Measurements from ENCODE around the gene CAPN10. TPM values are rescaled to one million over a fixed set of nuclear protein-coding genes. Genes with fewer than 3 reads are reported as not detected.
"Not testable (repeated sequence)": the region's sequence is repeated elsewhere in the genome, so short reads cannot be mapped to it uniquely, and the experiment has no call there.

The CAPN10 gene, protein sequence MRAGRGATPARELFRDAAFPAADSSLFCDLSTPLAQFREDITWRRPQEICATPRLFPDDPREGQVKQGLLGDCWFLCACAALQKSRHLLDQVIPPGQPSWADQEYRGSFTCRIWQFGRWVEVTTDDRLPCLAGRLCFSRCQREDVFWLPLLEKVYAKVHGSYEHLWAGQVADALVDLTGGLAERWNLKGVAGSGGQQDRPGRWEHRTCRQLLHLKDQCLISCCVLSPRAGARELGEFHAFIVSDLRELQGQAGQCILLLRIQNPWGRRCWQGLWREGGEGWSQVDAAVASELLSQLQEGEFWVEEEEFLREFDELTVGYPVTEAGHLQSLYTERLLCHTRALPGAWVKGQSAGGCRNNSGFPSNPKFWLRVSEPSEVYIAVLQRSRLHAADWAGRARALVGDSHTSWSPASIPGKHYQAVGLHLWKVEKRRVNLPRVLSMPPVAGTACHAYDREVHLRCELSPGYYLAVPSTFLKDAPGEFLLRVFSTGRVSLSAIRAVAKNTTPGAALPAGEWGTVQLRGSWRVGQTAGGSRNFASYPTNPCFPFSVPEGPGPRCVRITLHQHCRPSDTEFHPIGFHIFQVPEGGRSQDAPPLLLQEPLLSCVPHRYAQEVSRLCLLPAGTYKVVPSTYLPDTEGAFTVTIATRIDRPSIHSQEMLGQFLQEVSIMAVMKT
- polyA plus RNA-seq (2013, experiment 1 of 2) = 11.8 TPM
- polyA plus RNA-seq (2013, experiment 2 of 2) = 11.6 TPM

- Histone ChIP-seq H3K18ac (ENCODE audit: low read length) (peak within 1 kb of the TSS; percentile 81), H3K4me3 (ENCODE audit: low read length) (peak within 1 kb of the TSS; percentile 78), H2AK5ac (ENCODE audit: low read length) (no peak within 1 kb of the TSS), H3K4me2 (ENCODE audit: low read length) (peak within 1 kb of the TSS; percentile 74), H2BK15ac (replicated peaks; ENCODE audit: low read depth) (no peak within 1 kb of the TSS), H3K23ac (ENCODE audit: low read length) (no peak within 1 kb of the TSS), H3K27ac (ENCODE audit: low read depth, low read length) (peak within 1 kb of the TSS; percentile 58), H3K56ac (ENCODE audit: low read length) (peak within 1 kb of the TSS; percentile 92), H3K79me2 (ENCODE audit: control insufficient read depth, insufficient read depth, low read length) (peaks cover 27% of the 10 kb centered on the region), H2BK5ac (ENCODE audit: low read length) (no peak within 1 kb of the TSS), H3K4me1 (ENCODE audit: control insufficient read depth, low read depth, low read length) (peaks cover 12% of the 10 kb centered on the region), H4K8ac (ENCODE audit: low read depth, low read length) (no peak within 1 kb of the TSS), H3K27me3 (ENCODE audit: insufficient read depth, low read length, poor library complexity) (no peaks in the 10 kb centered on the region), H2BK120ac (ENCODE audit: low read depth, low read length) (no peak within 1 kb of the TSS), H3K36me3 (ENCODE audit: control insufficient read depth, insufficient read depth, low read length) (no peaks in the 10 kb centered on the region), H4K5ac (ENCODE audit: low read length) (no peak within 1 kb of the TSS), H3K79me1 (ENCODE audit: low read length) (peaks cover 32% of the 10 kb centered on the region), H3K4ac (ENCODE audit: low read depth, low read length) (peak within 1 kb of the TSS; percentile 78), H3K9ac (ENCODE audit: low read length) (peak within 1 kb of the TSS; percentile 94)
- no CpG with 5 or more reads among the region's 88 CpGs for WGBS (ENCODE audit: extremely low coverage, insufficient coverage, low lambda C conversion rate)
- peak; percentile 97 for DNase-seq
Observed at GRCh38 chr2:240586198-240586918, at the start of gene CAPN10. TSS of gene CAPN10 (plus strand) at chr2:240586734. CDS start at chr2:240586912, 178 bp downstream.

DNA sequence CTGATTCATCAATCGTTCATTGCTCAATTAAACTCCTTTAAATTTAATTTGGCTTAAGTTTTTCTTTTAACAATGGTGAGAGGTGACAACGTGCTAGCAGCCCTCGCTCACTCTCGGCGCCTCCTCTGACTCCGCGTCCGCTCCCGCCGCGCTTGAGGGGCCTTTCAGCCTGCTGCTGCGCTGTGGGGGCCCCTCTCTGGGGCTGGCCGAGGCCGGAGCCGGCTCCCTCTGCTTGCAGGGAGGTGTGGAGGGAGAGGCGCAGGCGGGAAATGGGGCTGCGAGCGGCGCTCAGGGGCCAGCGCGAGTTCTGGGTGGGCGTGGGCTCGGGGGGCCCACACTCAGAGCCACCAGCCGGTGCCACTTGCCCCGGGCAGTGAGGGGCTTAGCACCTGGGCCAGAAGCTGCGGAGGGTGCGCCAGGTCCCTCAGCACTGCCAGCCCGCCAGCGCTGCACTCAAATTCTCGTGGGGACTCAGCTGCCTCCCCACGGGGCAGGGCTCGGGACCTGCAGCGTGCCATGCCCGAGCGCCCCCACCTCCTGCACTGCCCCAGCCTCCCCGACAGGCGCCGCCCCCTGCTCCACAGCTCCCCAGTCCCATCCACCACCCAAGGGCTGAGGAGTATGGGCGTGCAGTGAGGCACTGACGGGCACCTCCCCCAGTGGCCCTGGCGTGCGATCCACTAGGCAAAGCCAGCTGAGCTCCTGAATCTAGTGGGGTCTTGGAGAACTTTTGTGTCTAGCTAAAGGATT, 48.3 kb upstream of the CAPN10 start:
- no CpG with 5 or more reads among the region's 43 CpGs for WGBS (ENCODE audit: extremely low coverage, insufficient coverage, low lambda C conversion rate)

GRCh38 chr2:240539101-240539500, 47.4 kb upstream of the CAPN10 start:
- not testable (repeated sequence) for H3K18ac ChIP-seq (ENCODE audit: low read length); H3K79me1 ChIP-seq (ENCODE audit: low read length); H3K79me2 ChIP-seq (ENCODE audit: control insufficient read depth, insufficient read depth, low read length); H3K9ac ChIP-seq (ENCODE audit: low read length); H2BK15ac ChIP-seq (replicated peaks; ENCODE audit: low read depth); H2BK5ac ChIP-seq (ENCODE audit: low read length); H3K27me3 ChIP-seq (ENCODE audit: insufficient read depth, low read length, poor library complexity); H3K56ac ChIP-seq (ENCODE audit: low read length); H3K4ac ChIP-seq (ENCODE audit: low read depth, low read length); H3K4me1 ChIP-seq (ENCODE audit: control insufficient read depth, low read depth, low read length); H2BK120ac ChIP-seq (ENCODE audit: low read depth, low read length); H3K36me3 ChIP-seq (ENCODE audit: control insufficient read depth, insufficient read depth, low read length); H4K8ac ChIP-seq (ENCODE audit: low read depth, low read length); H2AK5ac ChIP-seq (ENCODE audit: low read length); H3K23ac ChIP-seq (ENCODE audit: low read length); DNase-seq; H3K27ac ChIP-seq (ENCODE audit: low read depth, low read length); H3K4me2 ChIP-seq (ENCODE audit: low read length); H4K5ac ChIP-seq (ENCODE audit: low read length); H3K4me3 ChIP-seq (ENCODE audit: low read length)
- no CpG with 5 or more reads among the region's 17 CpGs for WGBS (ENCODE audit: extremely low coverage, insufficient coverage, low lambda C conversion rate)

More for the DNA sequence above, 48.3 kb upstream of the CAPN10 start:
- no peak overlapping the region for H3K56ac ChIP-seq (ENCODE audit: low read length)
- no peaks in the 10 kb centered on the region for H3K79me1 ChIP-seq (ENCODE audit: low read length)
- no peak overlapping the region for H2BK120ac ChIP-seq (ENCODE audit: low read depth, low read length)
- H3K4ac ChIP-seq (ENCODE audit: low read depth, low read length) = no peak overlapping the region
- H4K8ac ChIP-seq (ENCODE audit: low read depth, low read length) = no peak overlapping the region
- H3K9ac ChIP-seq (ENCODE audit: low read length) = no peak overlapping the region
- H3K79me2 ChIP-seq (ENCODE audit: control insufficient read depth, insufficient read depth, low read length) = no peaks in the 10 kb centered on the region
- no peak overlapping the region for H3K27ac ChIP-seq (ENCODE audit: low read depth, low read length)
- H3K4me2 ChIP-seq (ENCODE audit: low read length) = no peak overlapping the region
- H3K4me3 ChIP-seq (ENCODE audit: low read length) = no peak overlapping the region
- no peak overlapping the region for H4K5ac ChIP-seq (ENCODE audit: low read length)
- H2AK5ac ChIP-seq (ENCODE audit: low read length) = no peak overlapping the region
- H2BK15ac ChIP-seq (replicated peaks; ENCODE audit: low read depth) = no peak overlapping the region
- H2BK5ac ChIP-seq (ENCODE audit: low read length) = no peak overlapping the region
- no peaks in the 10 kb centered on the region for H3K4me1 ChIP-seq (ENCODE audit: control insufficient read depth, low read depth, low read length)
- H3K18ac ChIP-seq (ENCODE audit: low read length) = no peak overlapping the region
- no peak overlapping the region for H3K23ac ChIP-seq (ENCODE audit: low read length)
- H3K27me3 ChIP-seq (ENCODE audit: insufficient read depth, low read length, poor library complexity) = no peaks in the 10 kb centered on the region
- no peak for DNase-seq
- H3K36me3 ChIP-seq (ENCODE audit: control insufficient read depth, insufficient read depth, low read length) = no peaks in the 10 kb centered on the region

DNA sequence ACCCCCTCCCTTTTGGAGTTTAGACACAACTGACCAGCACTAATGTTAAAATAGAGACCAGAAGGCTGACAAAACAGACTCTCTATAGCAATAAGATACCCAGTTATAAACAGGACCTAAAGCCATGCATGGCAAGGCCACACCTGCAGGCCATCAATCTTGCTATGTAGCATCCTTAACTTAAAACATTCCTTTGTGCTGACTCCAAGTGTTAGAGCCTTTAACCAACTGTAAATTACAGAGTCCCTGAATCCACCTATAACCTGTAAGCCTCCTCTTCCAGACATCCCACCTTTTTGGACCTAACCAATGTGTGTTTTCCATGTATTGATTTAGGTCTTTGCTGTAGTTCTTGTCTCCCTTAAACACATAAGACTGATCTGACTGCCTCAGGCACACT, 46.6 kb upstream of the CAPN10 start:
- Histone ChIP-seq H4K8ac (ENCODE audit: low read depth, low read length) (no peak overlapping the region), H2AK5ac (ENCODE audit: low read length) (no peak overlapping the region), H2BK15ac (replicated peaks; ENCODE audit: low read depth) (no peak overlapping the region), H3K79me2 (ENCODE audit: control insufficient read depth, insufficient read depth, low read length) (no peaks in the 10 kb centered on the region), H3K4me2 (ENCODE audit: low read length) (no peak overlapping the region), H3K4ac (ENCODE audit: low read depth, low read length) (no peak overlapping the region), H3K9ac (ENCODE audit: low read length) (no peak overlapping the region), H3K4me3 (ENCODE audit: low read length) (no peak overlapping the region), H2BK120ac (ENCODE audit: low read depth, low read length) (no peak overlapping the region), H3K18ac (ENCODE audit: low read length) (no peak overlapping the region), H3K27me3 (ENCODE audit: insufficient read depth, low read length, poor library complexity) (no peaks in the 10 kb centered on the region), H3K23ac (ENCODE audit: low read length) (no peak overlapping the region), H3K36me3 (ENCODE audit: control insufficient read depth, insufficient read depth, low read length) (no peaks in the 10 kb centered on the region), H4K5ac (ENCODE audit: low read length) (no peak overlapping the region), H2BK5ac (ENCODE audit: low read length) (no peak overlapping the region), H3K27ac (ENCODE audit: low read depth, low read length) (no peak overlapping the region), H3K56ac (ENCODE audit: low read length) (no peak overlapping the region), H3K79me1 (ENCODE audit: low read length) (no peaks in the 10 kb centered on the region), H3K4me1 (ENCODE audit: control insufficient read depth, low read depth, low read length) (no peaks in the 10 kb centered on the region)
- DNase-seq = no peak

GRCh38 chr2:240551288-240551687, 35.2 kb upstream of the CAPN10 start:
- WGBS (ENCODE audit: extremely low coverage, insufficient coverage, low lambda C conversion rate) = no CpG with 5 or more reads among the region's 4 CpGs

More at GRCh38 chr2:240551288-240551687, 35.2 kb upstream of the CAPN10 start:
- H3K27me3 ChIP-seq (ENCODE audit: insufficient read depth, low read length, poor library complexity) = no peaks in the 10 kb centered on the region
- H3K27ac ChIP-seq (ENCODE audit: low read depth, low read length) = no peak overlapping the region
- H3K9ac ChIP-seq (ENCODE audit: low read length) = no peak overlapping the region
- no peak overlapping the region for H4K8ac ChIP-seq (ENCODE audit: low read depth, low read length)
- H2BK5ac ChIP-seq (ENCODE audit: low read length) = no peak overlapping the region
- no peak overlapping the region for H3K23ac ChIP-seq (ENCODE audit: low read length)
- DNase-seq = no peak
- no peak overlapping the region for H3K4ac ChIP-seq (ENCODE audit: low read depth, low read length)
- H3K36me3 ChIP-seq (ENCODE audit: control insufficient read depth, insufficient read depth, low read length) = no peaks in the 10 kb centered on the region
- no peak overlapping the region for H2AK5ac ChIP-seq (ENCODE audit: low read length)
- H3K4me1 ChIP-seq (ENCODE audit: control insufficient read depth, low read depth, low read length) = no peaks in the 10 kb centered on the region
- no peak overlapping the region for H2BK120ac ChIP-seq (ENCODE audit: low read depth, low read length)
- no peak overlapping the region for H4K5ac ChIP-seq (ENCODE audit: low read length)
- no peak overlapping the region for H3K4me3 ChIP-seq (ENCODE audit: low read length)
- H3K4me2 ChIP-seq (ENCODE audit: low read length) = no peak overlapping the region
- no peak overlapping the region for H3K18ac ChIP-seq (ENCODE audit: low read length)
- no peak overlapping the region for H3K56ac ChIP-seq (ENCODE audit: low read length)
- H3K79me2 ChIP-seq (ENCODE audit: control insufficient read depth, insufficient read depth, low read length) = no peaks in the 10 kb centered on the region
- no peaks in the 10 kb centered on the region for H3K79me1 ChIP-seq (ENCODE audit: low read length)
- no peak overlapping the region for H2BK15ac ChIP-seq (replicated peaks; ENCODE audit: low read depth)
